Measurements from ENCODE around the gene TANC2. TPM values are rescaled to one million over a fixed set of nuclear protein-coding genes. Genes with fewer than 3 reads are reported as not detected.

TANC2 gene
- total RNA-seq, 6 experiments from 2014 or later, result 65.7 to 103 (median 73.4) TPM

DNA sequence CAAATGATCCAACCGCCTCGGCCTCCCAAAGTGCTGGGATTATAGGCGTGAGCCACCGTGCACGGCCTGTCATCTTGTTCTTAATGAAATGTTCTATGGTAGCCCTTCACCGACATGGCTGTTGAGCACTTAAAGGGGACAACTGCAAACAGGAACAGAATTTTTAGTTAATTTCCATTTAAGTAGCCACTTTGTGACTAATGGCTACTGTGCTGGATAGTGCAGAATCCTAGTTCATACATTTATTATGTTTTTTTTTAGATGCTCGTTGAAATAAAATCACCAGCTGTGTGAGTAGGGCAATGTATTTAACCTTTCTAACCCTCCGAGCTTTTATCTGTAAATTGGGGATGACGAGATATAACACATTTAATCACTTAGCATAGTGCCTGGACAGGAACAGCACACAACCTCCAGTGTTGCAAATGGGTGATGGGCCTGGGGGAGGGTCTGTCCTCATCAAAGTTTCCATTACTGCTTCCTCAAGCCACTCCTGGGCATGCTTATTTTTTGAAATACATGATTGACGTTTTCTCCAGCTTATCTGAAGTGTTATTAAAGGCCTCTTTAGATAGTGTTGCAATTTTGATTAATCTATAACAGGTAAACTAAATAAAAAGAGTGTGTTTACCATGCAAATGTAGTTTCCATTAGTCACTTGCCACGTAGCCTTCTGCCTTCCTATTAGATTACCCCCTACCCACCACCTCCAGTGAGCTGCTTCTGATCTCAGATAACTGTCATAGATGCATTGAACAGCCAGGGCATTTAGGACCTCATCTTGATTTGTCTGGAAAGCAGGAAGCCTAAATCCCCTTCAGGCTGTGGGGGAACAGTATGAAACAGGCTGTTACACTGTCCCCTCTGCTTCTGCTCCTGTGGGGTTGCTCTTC, 42.5 kb upstream of the TANC2 start:
- Mint-ChIP-seq H3K27ac (no peak overlapping the region), H3K36me3 (ENCODE audit: low read depth) (no peaks in the 10 kb centered on the region), H3K4me1 (ENCODE audit: low read depth) (peaks cover 5% of the 10 kb centered on the region), H3K27me3 (ENCODE audit: insufficient read depth) (peaks cover 12% of the 10 kb centered on the region; the same call in 1 of the 2 replicates), H3K4me3 (no peak overlapping the region), H3K9me3 (no peaks in the 10 kb centered on the region)
- TF ChIP-seq, protein P1, sequence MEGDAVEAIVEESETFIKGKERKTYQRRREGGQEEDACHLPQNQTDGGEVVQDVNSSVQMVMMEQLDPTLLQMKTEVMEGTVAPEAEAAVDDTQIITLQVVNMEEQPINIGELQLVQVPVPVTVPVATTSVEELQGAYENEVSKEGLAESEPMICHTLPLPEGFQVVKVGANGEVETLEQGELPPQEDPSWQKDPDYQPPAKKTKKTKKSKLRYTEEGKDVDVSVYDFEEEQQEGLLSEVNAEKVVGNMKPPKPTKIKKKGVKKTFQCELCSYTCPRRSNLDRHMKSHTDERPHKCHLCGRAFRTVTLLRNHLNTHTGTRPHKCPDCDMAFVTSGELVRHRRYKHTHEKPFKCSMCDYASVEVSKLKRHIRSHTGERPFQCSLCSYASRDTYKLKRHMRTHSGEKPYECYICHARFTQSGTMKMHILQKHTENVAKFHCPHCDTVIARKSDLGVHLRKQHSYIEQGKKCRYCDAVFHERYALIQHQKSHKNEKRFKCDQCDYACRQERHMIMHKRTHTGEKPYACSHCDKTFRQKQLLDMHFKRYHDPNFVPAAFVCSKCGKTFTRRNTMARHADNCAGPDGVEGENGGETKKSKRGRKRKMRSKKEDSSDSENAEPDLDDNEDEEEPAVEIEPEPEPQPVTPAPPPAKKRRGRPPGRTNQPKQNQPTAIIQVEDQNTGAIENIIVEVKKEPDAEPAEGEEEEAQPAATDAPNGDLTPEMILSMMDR (IDR thresholded peaks at IDR 0.05), result no peak
- DNase-seq, result no peak

DNA sequence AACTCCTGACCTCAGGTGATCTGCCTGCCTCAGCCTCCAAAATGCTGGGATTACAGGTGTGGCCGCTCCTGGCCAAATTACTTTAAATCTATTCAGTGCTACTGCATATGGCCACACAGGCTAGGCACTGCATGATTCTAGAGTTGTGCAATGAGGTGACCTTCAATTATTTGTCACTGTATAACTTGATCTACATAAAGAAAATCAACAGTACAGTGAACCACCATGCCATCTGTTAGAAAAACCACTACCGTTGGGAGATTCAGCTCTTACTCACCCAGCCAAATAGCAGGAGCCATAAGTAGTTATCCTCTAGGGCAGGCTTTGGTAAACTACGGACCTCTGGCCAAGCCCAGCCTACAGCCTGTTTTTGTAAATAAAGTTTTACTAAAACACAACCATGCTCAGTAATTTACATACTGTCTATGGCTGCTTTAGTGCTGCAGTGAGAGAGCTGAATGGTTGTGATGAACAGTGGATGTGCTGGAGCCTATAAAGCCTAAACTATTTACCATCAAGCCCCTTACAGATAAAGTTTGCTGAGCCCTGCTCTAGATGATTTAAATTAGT, 40.7 kb upstream of the TANC2 start:
- Mint-ChIP-seq H3K27ac (no peak overlapping the region), H3K4me1 (ENCODE audit: low read depth) (no peaks in the 10 kb centered on the region), H3K9me3 (no peaks in the 10 kb centered on the region), H3K4me3 (no peak overlapping the region), H3K36me3 (ENCODE audit: low read depth) (no peaks in the 10 kb centered on the region), H3K27me3 (ENCODE audit: insufficient read depth) (peaks cover 9% of the 10 kb centered on the region; the same call in 1 of the 2 replicates)
- peak; percentile 9 for DNase-seq
- TF ChIP-seq, protein P1 (IDR thresholded peaks at IDR 0.05), result no peak

DNA sequence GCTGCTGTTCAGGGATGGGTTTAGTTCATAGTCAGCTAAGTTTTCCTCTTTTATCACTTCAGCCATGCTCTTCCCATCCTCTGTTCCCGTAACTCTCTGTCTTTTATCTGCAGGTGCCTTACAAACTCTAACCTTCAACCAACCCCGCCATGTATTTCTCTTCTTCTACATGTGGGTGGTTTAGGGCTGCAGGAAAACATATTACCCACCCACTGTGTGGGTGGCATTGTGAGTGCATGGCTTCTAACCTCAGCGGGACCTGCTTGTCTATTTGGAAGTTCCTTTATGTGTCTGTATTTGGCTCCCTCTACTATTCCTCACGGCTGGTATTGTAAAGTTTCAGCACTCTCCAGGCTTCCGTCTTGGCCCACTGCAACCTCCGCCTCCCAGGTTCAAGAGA, 39.0 kb upstream of the TANC2 start:
- TF ChIP-seq, protein P1 (IDR thresholded peaks at IDR 0.05), result no peak
- H3K9me3 Mint-ChIP-seq, result no peaks in the 10 kb centered on the region
- no peak overlapping the region for H3K4me3 Mint-ChIP-seq
- H3K36me3 Mint-ChIP-seq (ENCODE audit: low read depth), result no peaks in the 10 kb centered on the region
- no peak for DNase-seq
- H3K27me3 Mint-ChIP-seq (ENCODE audit: insufficient read depth), result peaks cover 9% of the 10 kb centered on the region; the same call in 1 of the 2 replicates
- no peak overlapping the region for H3K27ac Mint-ChIP-seq
- peaks cover 6% of the 10 kb centered on the region; the same call in 1 of the 2 replicates for H3K4me1 Mint-ChIP-seq (ENCODE audit: low read depth)

DNA sequence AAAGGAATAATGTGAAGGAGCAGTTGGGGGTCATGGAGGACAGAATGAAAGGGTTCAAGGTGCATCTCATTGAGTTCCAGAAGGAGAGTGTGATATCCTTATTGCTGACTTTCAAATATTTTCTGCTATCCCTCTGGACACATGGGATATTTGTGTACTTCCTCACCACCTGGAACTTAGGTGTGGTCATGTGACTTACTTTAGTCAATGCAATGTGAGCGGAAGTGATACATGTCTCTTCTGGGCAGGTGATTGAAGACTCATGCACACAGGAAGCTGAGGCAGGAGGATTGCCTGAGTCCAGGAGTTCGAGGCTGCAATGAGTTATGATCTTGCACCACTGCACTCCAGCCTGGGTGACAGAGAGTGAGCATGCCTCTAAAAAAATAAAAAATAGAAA, 36.7 kb upstream of the TANC2 start:
- Mint-ChIP-seq H3K36me3 (ENCODE audit: low read depth) (no peaks in the 10 kb centered on the region), H3K4me1 (ENCODE audit: low read depth) (peaks cover 6% of the 10 kb centered on the region; the same call in 1 of the 2 replicates), H3K27me3 (ENCODE audit: insufficient read depth) (peaks cover 11% of the 10 kb centered on the region), H3K27ac (no peak overlapping the region), H3K4me3 (no peak overlapping the region), H3K9me3 (no peaks in the 10 kb centered on the region)
- TF ChIP-seq, protein P1 (IDR thresholded peaks at IDR 0.05), result no peak
- DNase-seq, result no peak

DNA sequence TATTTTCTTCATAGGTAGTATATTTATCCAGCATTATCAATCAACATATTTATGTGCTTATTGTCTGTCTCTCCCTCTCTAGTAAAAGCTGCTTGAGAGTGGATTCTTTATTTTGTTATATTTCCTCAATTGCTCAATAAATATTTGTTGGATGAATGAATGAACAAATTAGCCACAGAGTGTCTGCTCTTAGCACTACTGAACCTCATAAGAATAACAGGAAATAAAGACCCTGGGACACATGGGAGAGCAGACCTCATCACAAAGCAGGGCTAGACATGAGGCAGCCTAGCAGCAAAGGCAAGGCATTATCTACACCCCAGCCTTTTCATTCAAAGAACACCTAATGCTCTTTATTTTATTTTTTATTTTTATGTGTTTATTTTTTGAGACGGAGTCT, 34.9 kb upstream of the TANC2 start:
- Mint-ChIP-seq H3K4me1 (ENCODE audit: low read depth) (peaks cover 6% of the 10 kb centered on the region; the same call in 1 of the 2 replicates), H3K9me3 (no peaks in the 10 kb centered on the region), H3K27ac (no peak overlapping the region), H3K36me3 (ENCODE audit: low read depth) (no peaks in the 10 kb centered on the region), H3K27me3 (ENCODE audit: insufficient read depth) (peaks cover 13% of the 10 kb centered on the region), H3K4me3 (no peak overlapping the region)
- no peak for DNase-seq
- TF ChIP-seq, protein P1 (IDR thresholded peaks at IDR 0.05), result no peak

Data from HFFc6 (cell line).